KMS-11 (cell line): ENCODE results near the gene GAN.

ENCODE experiments used
- H2AFZ ChIP-seq: fragments of 200-600 bp; sonication (generic); 2 replicates; pipeline ENCODE4 v1.6.1; 2016; ENCODE audit warnings: antibody characterized with exemption, mixed run types, low read depth
- H3K27ac ChIP-seq: fragments of 200-600 bp; sonication (generic); 2 replicates; pipeline ENCODE4 v1.6.1; 2016; ENCODE audit warnings: mild to moderate bottlenecking, mixed run types
- H3K27me3 ChIP-seq: fragments of 200-600 bp; sonication (generic); 2 replicates; pipeline ENCODE4 v1.6.1; 2017; ENCODE audit warnings: mild to moderate bottlenecking, low read depth, mixed run types, moderate library complexity; ENCODE audit not compliant: insufficient read depth
- H3K36me3 ChIP-seq: fragments of 200-600 bp; sonication (generic); 2 replicates; pipeline ENCODE4 v1.6.1; 2017; ENCODE audit warnings: mild to moderate bottlenecking, mixed run types; ENCODE audit not compliant: insufficient read depth
- H3K4me1 ChIP-seq: fragments of 200-600 bp; sonication (generic); 2 replicates; pipeline ENCODE4 v1.6.1; 2016; ENCODE audit warnings: mild to moderate bottlenecking, low read depth, mixed run types; ENCODE audit not compliant: poor library complexity, severe bottlenecking
- H3K4me2 ChIP-seq: fragments of 200-600 bp; sonication (generic); 2 replicates; pipeline ENCODE4 v1.7.0; 2016; ENCODE audit warnings: mild to moderate bottlenecking, mixed run types
- H3K4me3 ChIP-seq: fragments of 200-600 bp; sonication (generic); IDR thresholded peaks from 2 replicates; pipeline ENCODE4 v1.6.1; 2017; ENCODE audit warnings: low read depth, low read length, mixed read lengths; ENCODE audit not compliant: insufficient read depth
- H3K79me2 ChIP-seq: fragments of 200-600 bp; sonication (generic); 2 replicates; pipeline ENCODE4 v1.6.1; 2016; ENCODE audit warnings: low read depth, mixed run types; ENCODE audit not compliant: insufficient read depth
- H3K9ac ChIP-seq: fragments of 200-600 bp; sonication (generic); 2 replicates; pipeline ENCODE4 v1.6.1; 2016; ENCODE audit warnings: mild to moderate bottlenecking, mixed run types
- H4K20me1 ChIP-seq: fragments of 200-600 bp; sonication (generic); 2 replicates; pipeline ENCODE4 v1.6.1; 2016; ENCODE audit warnings: mild to moderate bottlenecking, mixed run types; ENCODE audit not compliant: insufficient read depth
- TF ChIP-seq, protein P1 (sequence below): fragments of 200-600 bp; sonication (generic); conservative IDR thresholded peaks from 2 replicates; pipeline ENCODE4 v1.6.1; 2017; ENCODE audit warnings: low read depth, mild to moderate bottlenecking, antibody characterized with exemption, low read length, moderate library complexity, mixed read lengths

The GAN gene

DNA sequence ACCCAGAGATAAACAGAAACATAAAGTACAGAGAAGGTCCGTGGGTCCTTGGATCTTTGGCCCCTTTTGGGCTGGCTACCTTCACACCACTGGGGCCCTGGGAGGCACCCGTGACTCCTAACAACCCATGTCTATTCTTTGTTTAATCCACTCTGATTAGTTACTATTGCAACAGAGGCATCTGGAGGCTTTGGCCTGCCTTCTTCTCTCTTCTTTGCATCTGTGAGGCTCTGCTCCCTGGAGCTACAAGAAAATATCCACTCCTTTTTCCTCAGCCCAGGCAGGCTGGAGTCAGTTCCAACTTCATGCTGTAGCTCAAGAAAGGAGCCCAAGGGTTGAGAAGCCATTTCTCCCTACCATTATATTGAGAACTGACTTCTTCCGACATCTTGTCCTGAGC lies 120.3 kb downstream of the GAN start:
- H3K27me3 ChIP-seq = no peaks in the 10 kb centered on the region
- H3K4me3 ChIP-seq = no peak overlapping the region
- H3K36me3 ChIP-seq = no peaks in the 10 kb centered on the region
- H3K9ac ChIP-seq = no peak overlapping the region
- no peaks in the 10 kb centered on the region for H3K79me2 ChIP-seq
- peaks cover 57% of the 10 kb centered on the region for H3K4me1 ChIP-seq
- TF ChIP-seq, protein P1, sequence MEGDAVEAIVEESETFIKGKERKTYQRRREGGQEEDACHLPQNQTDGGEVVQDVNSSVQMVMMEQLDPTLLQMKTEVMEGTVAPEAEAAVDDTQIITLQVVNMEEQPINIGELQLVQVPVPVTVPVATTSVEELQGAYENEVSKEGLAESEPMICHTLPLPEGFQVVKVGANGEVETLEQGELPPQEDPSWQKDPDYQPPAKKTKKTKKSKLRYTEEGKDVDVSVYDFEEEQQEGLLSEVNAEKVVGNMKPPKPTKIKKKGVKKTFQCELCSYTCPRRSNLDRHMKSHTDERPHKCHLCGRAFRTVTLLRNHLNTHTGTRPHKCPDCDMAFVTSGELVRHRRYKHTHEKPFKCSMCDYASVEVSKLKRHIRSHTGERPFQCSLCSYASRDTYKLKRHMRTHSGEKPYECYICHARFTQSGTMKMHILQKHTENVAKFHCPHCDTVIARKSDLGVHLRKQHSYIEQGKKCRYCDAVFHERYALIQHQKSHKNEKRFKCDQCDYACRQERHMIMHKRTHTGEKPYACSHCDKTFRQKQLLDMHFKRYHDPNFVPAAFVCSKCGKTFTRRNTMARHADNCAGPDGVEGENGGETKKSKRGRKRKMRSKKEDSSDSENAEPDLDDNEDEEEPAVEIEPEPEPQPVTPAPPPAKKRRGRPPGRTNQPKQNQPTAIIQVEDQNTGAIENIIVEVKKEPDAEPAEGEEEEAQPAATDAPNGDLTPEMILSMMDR = no peak
- no peak overlapping the region for H2AFZ ChIP-seq
- peak overlapping the region; percentile 30; the same call in 1 of the 2 replicates for H3K4me2 ChIP-seq
- no peaks in the 10 kb centered on the region for H4K20me1 ChIP-seq
- H3K27ac ChIP-seq = peak overlapping the region; percentile 99; the same call in 1 of the 2 replicates

DNA sequence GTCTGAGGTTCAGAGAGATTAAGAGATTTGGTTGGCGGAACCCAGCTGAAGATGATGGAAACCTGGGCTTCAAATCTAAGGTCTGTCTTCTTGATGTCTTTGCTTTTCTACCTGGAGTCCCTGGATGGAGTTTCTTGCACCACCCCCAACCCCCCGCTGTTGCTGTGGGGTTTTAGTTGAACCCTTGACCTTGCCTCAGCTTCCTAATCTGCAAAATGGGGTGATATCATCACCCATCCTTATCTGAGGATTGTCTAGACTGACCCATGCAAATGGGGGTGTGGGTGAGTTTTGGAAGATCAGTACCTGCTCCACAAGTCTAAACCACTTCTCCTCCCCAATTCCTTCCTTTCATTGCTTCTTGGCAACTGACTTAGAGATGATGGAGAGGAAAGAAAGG lies 120.8 kb downstream of the GAN start:
- H3K79me2 ChIP-seq = no peaks in the 10 kb centered on the region
- H3K9ac ChIP-seq = no peak overlapping the region
- H3K4me2 ChIP-seq = no peak overlapping the region
- H3K27me3 ChIP-seq = no peaks in the 10 kb centered on the region
- peaks cover 53% of the 10 kb centered on the region for H3K4me1 ChIP-seq
- H2AFZ ChIP-seq = no peak overlapping the region
- H4K20me1 ChIP-seq = no peaks in the 10 kb centered on the region
- H3K36me3 ChIP-seq = no peaks in the 10 kb centered on the region
- TF ChIP-seq, protein P1 = no peak
- H3K27ac ChIP-seq = peak overlapping the region; percentile 99; the same call in 1 of the 2 replicates
- H3K4me3 ChIP-seq = no peak overlapping the region

DNA sequence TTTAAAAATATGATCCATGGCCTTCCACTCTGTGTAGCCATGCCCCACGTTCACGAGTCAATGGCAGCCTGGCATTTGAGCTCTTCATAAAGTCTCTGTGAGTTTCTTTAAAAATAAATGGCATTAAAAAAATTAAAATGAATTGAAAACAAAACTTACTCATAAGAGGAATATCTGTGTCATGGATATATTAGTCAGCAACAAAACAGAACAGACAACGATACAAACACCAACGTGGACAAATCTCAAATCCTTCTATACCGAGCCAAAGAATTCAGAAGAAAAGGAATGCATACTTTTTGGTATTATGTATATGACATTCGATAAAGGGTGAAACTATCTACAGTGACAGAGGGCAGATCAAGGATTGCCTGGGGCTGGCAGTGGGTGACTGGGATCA lies 121.6 kb downstream of the GAN start:
- H3K79me2 ChIP-seq = no peaks in the 10 kb centered on the region
- no peak overlapping the region for H3K4me3 ChIP-seq
- no peak overlapping the region for H3K27ac ChIP-seq
- H3K27me3 ChIP-seq = no peaks in the 10 kb centered on the region
- no peaks in the 10 kb centered on the region for H3K36me3 ChIP-seq
- no peak overlapping the region for H3K9ac ChIP-seq
- H4K20me1 ChIP-seq = no peaks in the 10 kb centered on the region
- H2AFZ ChIP-seq = no peak overlapping the region
- no peak overlapping the region for H3K4me2 ChIP-seq
- H3K4me1 ChIP-seq = peaks cover 45% of the 10 kb centered on the region
- TF ChIP-seq, protein P1 = no peak

DNA sequence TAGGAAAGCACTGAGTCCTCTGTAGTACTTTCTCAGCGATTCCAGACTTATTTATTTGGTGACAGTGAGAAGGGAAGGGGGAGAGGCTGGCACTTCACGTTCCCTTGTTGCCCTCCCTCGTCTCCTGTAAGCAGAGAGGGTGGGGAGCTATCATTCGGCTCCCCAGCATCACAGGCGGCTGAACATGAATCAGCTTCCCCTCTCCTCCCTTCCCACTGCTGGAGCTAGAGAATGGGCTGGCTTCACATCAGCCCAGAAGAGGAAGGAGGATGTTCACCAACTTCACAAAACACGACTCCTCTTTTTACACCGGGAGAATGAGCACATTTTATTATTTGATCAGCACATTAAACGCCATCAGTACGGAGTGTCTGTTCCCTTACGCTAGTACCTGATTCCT lies 123.1 kb downstream of the GAN start:
- Histone ChIP-seq H3K4me2 (no peak overlapping the region), H2AFZ (no peak overlapping the region)

More for the DNA sequence above, 123.1 kb downstream of the GAN start:
- H3K27ac ChIP-seq = no peak overlapping the region
- no peak overlapping the region for H3K4me3 ChIP-seq
- no peaks in the 10 kb centered on the region for H3K79me2 ChIP-seq
- no peaks in the 10 kb centered on the region for H4K20me1 ChIP-seq
- no peaks in the 10 kb centered on the region for H3K36me3 ChIP-seq
- no peaks in the 10 kb centered on the region for H3K27me3 ChIP-seq
- no peak overlapping the region for H3K9ac ChIP-seq
- peaks cover 36% of the 10 kb centered on the region for H3K4me1 ChIP-seq
- TF ChIP-seq, protein P1 = no peak
